NCI-H187 treated with DMSO at 0.1 percent for 48 hours (cell line): ENCODE data around the gene CNOT11.
"Not testable (repeated sequence)": the region's sequence is repeated elsewhere in the genome, so short reads cannot be mapped to it uniquely, and the experiment has no call there.

ENCODE experiments used
- DNase-seq: peaks from one replicate; lab custom pipeline; 2025; lab: John Stamatoyannopoulos, UW

Gene CNOT11

DNA sequence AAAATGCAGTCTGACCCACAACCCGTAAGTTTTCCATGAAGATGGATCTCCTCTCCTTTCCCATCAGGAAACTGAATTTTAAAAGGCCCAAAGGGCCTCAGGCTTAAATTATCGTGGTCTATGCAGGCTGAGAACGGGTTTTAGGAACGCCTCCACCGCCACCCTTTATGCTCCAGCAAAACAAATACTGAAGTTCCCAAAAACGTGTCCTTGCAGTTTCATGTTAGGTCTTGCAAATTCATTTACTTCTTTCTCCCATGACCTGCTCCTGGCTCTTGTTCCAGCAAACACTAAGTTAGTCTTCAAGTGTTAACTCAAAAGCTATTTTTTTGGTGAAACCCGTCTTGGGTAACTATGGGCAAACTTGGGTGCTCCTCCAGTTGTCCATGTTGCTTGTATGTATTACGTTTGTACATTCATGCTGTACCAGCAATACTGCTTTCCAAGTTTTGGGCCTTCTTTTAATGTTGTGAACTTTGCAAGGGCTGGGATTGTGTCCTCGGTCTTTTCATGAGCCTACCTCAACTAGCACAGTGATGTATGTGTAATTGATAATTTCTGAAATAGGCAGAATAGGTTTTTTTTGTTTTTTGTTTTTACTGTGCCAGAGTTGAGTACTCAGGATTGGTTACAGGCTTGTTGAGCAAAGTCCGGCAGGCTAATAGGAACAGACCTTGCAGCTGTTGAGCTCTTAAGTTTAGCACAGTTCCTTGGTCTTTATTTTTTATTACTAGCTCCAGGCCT, 57.6 kb downstream of the CNOT11 start:
- no peak for DNase-seq

DNA sequence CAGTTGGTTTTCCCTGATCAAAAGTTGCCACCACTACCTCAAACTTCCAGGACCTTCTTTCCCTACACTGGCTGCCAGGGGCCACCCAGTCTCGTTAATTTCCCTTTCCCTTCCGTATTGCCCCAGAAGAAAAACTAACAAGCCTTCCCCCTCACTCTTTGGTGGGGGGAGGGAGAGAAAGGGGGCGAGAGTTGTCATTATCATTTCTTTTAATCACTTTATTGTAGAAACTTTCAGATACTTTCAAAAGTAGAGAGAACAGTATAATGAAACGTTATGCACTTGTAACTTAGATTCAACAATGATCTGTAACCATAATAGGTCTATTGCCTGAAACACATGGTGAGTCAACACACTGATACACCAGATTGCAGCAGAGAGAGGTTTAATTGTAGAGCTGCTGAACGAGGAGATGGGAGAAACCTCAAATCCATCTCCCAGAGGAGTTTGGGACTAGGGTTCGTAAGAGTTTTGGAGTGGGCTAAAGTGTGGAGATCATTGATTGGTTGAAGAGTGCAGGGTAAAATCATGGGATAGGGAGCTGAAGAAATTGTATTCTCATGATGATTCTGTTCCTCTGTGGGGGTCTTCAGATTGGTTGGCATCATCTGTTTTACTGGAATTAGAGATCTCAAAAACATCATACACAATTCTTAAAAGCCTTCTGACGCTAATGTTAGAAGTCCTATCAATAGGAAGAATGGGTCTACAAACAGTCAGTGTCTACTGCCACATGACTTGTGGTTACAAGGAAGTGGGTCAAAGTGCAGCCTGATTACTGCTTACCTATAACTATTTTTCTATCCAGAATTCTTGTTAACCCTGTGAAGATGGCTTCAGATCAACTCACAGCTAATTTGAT, 58.4 kb downstream of the CNOT11 start:
- DNase-seq: no peak

DNA sequence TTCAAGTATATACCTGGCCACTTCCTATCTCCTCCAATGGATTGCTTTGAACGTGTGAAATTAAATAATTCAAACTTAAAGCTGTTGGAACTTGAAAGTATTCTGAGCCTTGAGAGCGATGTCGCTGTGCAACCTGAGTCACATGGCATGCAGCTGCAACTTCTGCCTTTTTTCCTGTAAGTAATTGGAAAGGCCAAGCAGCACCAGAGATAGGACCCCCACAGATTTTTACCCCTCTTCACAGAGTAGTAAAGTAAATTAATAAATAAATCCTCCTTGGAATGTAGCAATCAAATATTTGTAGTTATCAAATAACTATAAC, 59.0 kb downstream of the CNOT11 start:
- no peak for DNase-seq

- DNase-seq: not testable (repeated sequence)
These were observed 63.9 kb downstream of the CNOT11 start for GRCh38 chr2:101316568-101316967.
